Gastrocnemius medialis (tissue), 4 donors: ENCODE measurements around the gene DCLK2. TPM values are rescaled to one million over a fixed set of nuclear protein-coding genes. Genes with fewer than 3 reads are reported as not detected.

Experiments
- ATAC-seq, 2 donors: fragments of 150-250 bp; one replicate each; pipeline ENCODE4 v1.9.1; 2016
- DNase-seq, 2 donors: peaks; one replicate each; pipeline ENCODE4 v3.0.0-alpha.2; 2019
- H3K27ac ChIP-seq, 4 donors: fragments of 200-600 bp; sonication (generic); 1 replicate in 1 of 4; 2 replicates in 3 of 4; pipeline ENCODE4 v1.5.1; 2016 to 2018; ENCODE audit warnings: mild to moderate bottlenecking in 2 of 4, moderate library complexity in 1 of 4
- H3K27me3 ChIP-seq, 3 donors: fragments of 200-600 bp; sonication (generic) in 2 of 3; 1 replicate in 1 of 3; 2 replicates in 2 of 3; pipeline versions ENCODE4 v1.5.1 to v1.6.0; 2016 to 2019; ENCODE audit warnings: mild to moderate bottlenecking in 1 of 3, moderate library complexity in 1 of 3
- H3K36me3 ChIP-seq, 2 donors: fragments of 200-600 bp; sonication (generic) in 1 of 2; one replicate each; pipeline ENCODE4 v1.5.1; 2017 to 2018
- H3K4me1 ChIP-seq, 2 donors: fragments of 200-600 bp; sonication (generic) in 1 of 2; one replicate each; pipeline ENCODE4 v1.5.1; 2016 to 2017; ENCODE audit warnings: mild to moderate bottlenecking in 2 of 2
- H3K4me3 ChIP-seq, 4 donors: fragments of 200-600 bp; sonication (generic) in 3 of 4; 1 replicate in 1 of 4; 2 replicates in 3 of 4; pipeline ENCODE4 v1.5.1; 2016 to 2019; ENCODE audit warnings: mild to moderate bottlenecking in 2 of 4
- H3K9me3 ChIP-seq, 3 donors: fragments of 200-600 bp; sonication (generic) in 2 of 3; 1 replicate in 1 of 3; 2 replicates in 2 of 3; pipeline ENCODE4 v1.5.1; 2016 to 2019
- CTCF ChIP-seq, 5 experiments: fragments of 450-650 bp in 3 of 5; fragments of 200-600 bp in 2 of 5; sonication (generic) in 2 of 5; IDR thresholded peaks in 4 of 5; conservative IDR thresholded peaks in 1 of 5; 1 replicate in 4 of 5; 2 replicates in 1 of 5; pipeline ENCODE4 v1.5.1; 2016 to 2019; ENCODE audit warnings: antibody characterized with exemption in 5 of 5, mild to moderate bottlenecking in 3 of 5, moderate library complexity in 3 of 5
- POLR2A ChIP-seq, 2 donors: fragments of 450-650 bp; IDR thresholded peaks; one replicate each; pipeline ENCODE4 v1.6.1; 2017; ENCODE audit warnings: antibody characterized with exemption in 2 of 2, mild to moderate bottlenecking in 2 of 2, moderate library complexity in 2 of 2
- in situ Hi-C, 4 donors: fragments of 200-750 bp; cut with MboI; loops; one replicate each; pipeline versions ENCODE4 v1.15.0 to v1.8.0; 2017; ENCODE audit warnings: low sequenced_read_pairs in 4 of 4
- intact Hi-C: fragments of 100-400 bp; cut with DNase I; formaldehyde crosslinking; loops from one replicate; pipeline ENCODE4 v1.15.1; 2023; ENCODE audit warnings: low total_unique reads
- total RNA-seq, 4 donors: library from RNA; depleted of rRNA; stranded (reverse); fragments of >200 nt; gene quantifications; one replicate each; pipeline versions ENCODE4 v1.1.0 to v1.2.3, GENCODE V29; 2016

DCLK2 gene
- total RNA-seq, 4 donors from 2014 or later = 0.29 to 0.97 (median 0.47) TPM

GRCh38 chr4:150037251-150037856 is 40.9 kb upstream of the DCLK2 start:
- intact Hi-C loops = no loop called here

GRCh38 chr4:150038335-150039076 is 39.7 kb upstream of the DCLK2 start:
- Histone ChIP-seq H3K4me1 (no peaks in the 10 kb centered on the region), H3K9me3 (no peaks in the 10 kb centered on the region), H3K36me3 (no peaks in the 10 kb centered on the region), H3K4me3 (no peak overlapping the region), H3K27me3 (no peaks in the 10 kb centered on the region), H3K27ac (no peak overlapping the region)
- no peak for DNase-seq
- no peak for TF ChIP-seq CTCF (IDR thresholded peaks at IDR 0.05 in 4 of 5, conservative IDR thresholded peaks at IDR 0.05 in 1 of 5)
- no peak for TF ChIP-seq POLR2A (IDR thresholded peaks at IDR 0.05)
- in situ Hi-C loops = no loop called here
- no peak for ATAC-seq
- intact Hi-C loops = no loop called here

More at GRCh38 chr4:150037251-150037856, 40.9 kb upstream of the DCLK2 start:
- TF ChIP-seq POLR2A (IDR thresholded peaks at IDR 0.05) = no peak
- no peak for TF ChIP-seq CTCF (IDR thresholded peaks at IDR 0.05 in 4 of 5, conservative IDR thresholded peaks at IDR 0.05 in 1 of 5)
- Histone ChIP-seq H3K4me3 (no peak overlapping the region), H3K4me1 (no peaks in the 10 kb centered on the region), H3K27me3 (no peaks in the 10 kb centered on the region), H3K27ac (no peak overlapping the region), H3K36me3 (no peaks in the 10 kb centered on the region), H3K9me3 (no peaks in the 10 kb centered on the region)
- DNase-seq (no peak), ATAC-seq (no peak)
- in situ Hi-C loops = no loop called here

GRCh38 chr4:150039274-150040127 is 38.7 kb upstream of the DCLK2 start:
- DNase-seq = no peak
- no peaks in the 10 kb centered on the region for H3K4me1 ChIP-seq
- intact Hi-C loops = no loop called here
- no peak for ATAC-seq
- no peaks in the 10 kb centered on the region for H3K27me3 ChIP-seq
- H3K9me3 ChIP-seq = no peaks in the 10 kb centered on the region
- TF ChIP-seq POLR2A (IDR thresholded peaks at IDR 0.05) (no peak), CTCF (IDR thresholded peaks at IDR 0.05 in 4 of 5, conservative IDR thresholded peaks at IDR 0.05 in 1 of 5) (no peak)
- H3K27ac ChIP-seq = no peak overlapping the region
- no peak overlapping the region for H3K4me3 ChIP-seq
- H3K36me3 ChIP-seq = no peaks in the 10 kb centered on the region
- in situ Hi-C loops = no loop called here

DNA sequence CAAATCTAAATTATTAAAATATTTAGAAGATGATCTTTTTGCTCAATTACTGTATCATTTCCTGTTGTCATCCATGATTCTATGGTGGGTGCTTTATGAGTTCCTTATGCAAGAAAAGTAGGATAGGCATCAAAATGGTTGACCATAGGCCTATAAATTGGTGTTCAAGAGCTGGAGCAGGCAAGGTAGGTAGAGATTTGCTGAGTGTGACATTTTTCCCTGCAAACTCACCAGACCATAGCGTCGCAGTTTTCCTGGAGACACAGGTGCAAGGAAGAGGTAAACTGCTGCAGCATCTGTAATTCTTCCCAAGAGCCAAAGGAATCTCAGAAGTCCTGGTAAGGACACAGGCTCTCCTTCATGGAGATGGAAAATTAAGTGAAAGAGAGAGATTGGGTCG is 33.7 kb upstream of the DCLK2 start:
- H3K4me3 ChIP-seq = no peak overlapping the region
- no peak overlapping the region for H3K27ac ChIP-seq
- ATAC-seq = no peak
- intact Hi-C loops = no loop called here
- in situ Hi-C loops = no loop called here
- H3K4me1 ChIP-seq = no peaks in the 10 kb centered on the region
- TF ChIP-seq POLR2A (IDR thresholded peaks at IDR 0.05) (no peak), CTCF (IDR thresholded peaks at IDR 0.05 in 4 of 5, conservative IDR thresholded peaks at IDR 0.05 in 1 of 5) (no peak)
- no peaks in the 10 kb centered on the region for H3K9me3 ChIP-seq
- H3K27me3 ChIP-seq = no peaks in the 10 kb centered on the region
- H3K36me3 ChIP-seq = no peaks in the 10 kb centered on the region
- no peak for DNase-seq
